SK-N-SH treated with all-trans-retinoic acid at 6 μM for 48 hours (cell line): ENCODE data around the gene LY86.

Source experiments
- ATAC-seq: fragments of 200-7000 bp; cut with Tn5 transposase; 3 replicates; pipeline ENCODE4 v1.9.1; 2020; ENCODE audit warnings: mild to moderate bottlenecking, moderate library complexity
- ARNTL ChIP-seq: fragments of 450-650 bp; formaldehyde crosslinking; IDR thresholded peaks from 2 replicates; pipeline ENCODE4 v1.5.0; 2020; ENCODE audit warnings: low read depth, mild to moderate bottlenecking, moderate library complexity, borderline replicate concordance
- BACH2 ChIP-seq: fragments of 250-450 bp; sonication (Bioruptor Pico); IDR thresholded peaks from 2 replicates; pipeline ENCODE4 v1.9.0; 2021; ENCODE audit warnings: mild to moderate bottlenecking, borderline replicate concordance
- CSDC2 ChIP-seq: fragments of 250-450 bp; sonication (Bioruptor Pico); IDR thresholded peaks from 2 replicates; pipeline ENCODE4 v1.5.0; 2020; ENCODE audit warnings: mild to moderate bottlenecking, moderate library complexity
- ESRRG ChIP-seq: fragments of 250-450 bp; sonication (Bioruptor Pico); IDR thresholded peaks from 2 replicates; pipeline ENCODE4 v1.6.1; 2021; ENCODE audit warnings: mild to moderate bottlenecking
- GLIS3 ChIP-seq: fragments of 250-450 bp; sonication (Bioruptor Pico); IDR thresholded peaks from 2 replicates; pipeline ENCODE4 v1.5.0; 2020; ENCODE audit warnings: mild to moderate bottlenecking, moderate library complexity
- ISL1 ChIP-seq: fragments of 250-450 bp; sonication (Bioruptor Pico); IDR thresholded peaks from 2 replicates; pipeline ENCODE4 v2.1.2; 2022; ENCODE audit warnings: mild to moderate bottlenecking, moderate library complexity
- OSR1 ChIP-seq: fragments of 250-450 bp; sonication (Bioruptor Pico); IDR thresholded peaks from 2 replicates; pipeline ENCODE4 v1.8.0; 2022; ENCODE audit warnings: moderate library complexity, mild to moderate bottlenecking, inconsistent platforms
- PATZ1 ChIP-seq: fragments of 250-450 bp; sonication (Bioruptor Pico); IDR thresholded peaks from 2 replicates; pipeline ENCODE4 v1.8.0; 2020; ENCODE audit warnings: mild to moderate bottlenecking, moderate library complexity, borderline replicate concordance
- PPARA ChIP-seq: fragments of 250-450 bp; sonication (Bioruptor Pico); IDR thresholded peaks from 2 replicates; pipeline ENCODE4 v1.5.0; 2020; ENCODE audit warnings: mild to moderate bottlenecking, borderline replicate concordance
- SNAI2 ChIP-seq: fragments of 250-450 bp; sonication (Bioruptor Pico); IDR thresholded peaks from 2 replicates; pipeline ENCODE4 v1.5.0; 2020; ENCODE audit warnings: mild to moderate bottlenecking, moderate library complexity
- TCF4 ChIP-seq: fragments of 250-450 bp; sonication (Bioruptor Pico); IDR thresholded peaks from 2 replicates; pipeline ENCODE4 v1.8.0; 2021; ENCODE audit warnings: mild to moderate bottlenecking, moderate library complexity, borderline replicate concordance
- TOX ChIP-seq: fragments of 250-450 bp; sonication (Bioruptor Pico); IDR thresholded peaks from 2 replicates; pipeline ENCODE4 v1.8.0; 2021; ENCODE audit warnings: mild to moderate bottlenecking, moderate library complexity, borderline replicate concordance
- ZC3H10 ChIP-seq: fragments of 250-450 bp; sonication (Bioruptor Pico); IDR thresholded peaks from 2 replicates; pipeline ENCODE4 v1.5.1; 2021; ENCODE audit warnings: mild to moderate bottlenecking, moderate library complexity
- ZFP3 ChIP-seq: fragments of 250-450 bp; sonication (Bioruptor Pico); IDR thresholded peaks from 2 replicates; pipeline ENCODE4 v1.5.0; 2020; ENCODE audit warnings: mild to moderate bottlenecking, moderate library complexity
- ZNF565 ChIP-seq: fragments of 450-650 bp; formaldehyde crosslinking; conservative IDR thresholded peaks from 2 replicates; pipeline ENCODE4 v1.5.0; 2020; ENCODE audit warnings: low read depth, mild to moderate bottlenecking, moderate library complexity
- ZNF70 ChIP-seq: fragments of 450-650 bp; formaldehyde crosslinking; IDR thresholded peaks from 2 replicates; pipeline ENCODE4 v1.5.0; 2020; ENCODE audit warnings: mild to moderate bottlenecking, moderate library complexity
- ZNF8 ChIP-seq: fragments of 450-650 bp; formaldehyde crosslinking; IDR thresholded peaks from 2 replicates; pipeline ENCODE4 v1.5.0; 2020; ENCODE audit warnings: mild to moderate bottlenecking, moderate library complexity
- TF ChIP-seq, protein P1 (sequence below): fragments of 250-450 bp; sonication (Bioruptor Pico); IDR thresholded peaks from 2 replicates; pipeline ENCODE4 v1.8.0; 2021; ENCODE audit warnings: low read depth, mild to moderate bottlenecking, moderate library complexity, borderline replicate concordance
- TF ChIP-seq, protein P2 (sequence below): fragments of 250-450 bp; sonication (Bioruptor Pico); IDR thresholded peaks from 2 replicates; pipeline ENCODE4 v1.5.0; 2020; ENCODE audit warnings: mild to moderate bottlenecking, moderate library complexity
- TF ChIP-seq, protein P3 (sequence below): fragments of 250-450 bp; sonication (Bioruptor Pico); IDR thresholded peaks from 2 replicates; pipeline ENCODE4 v1.5.1; 2021; ENCODE audit warnings: mild to moderate bottlenecking, moderate library complexity

Gene LY86

DNA sequence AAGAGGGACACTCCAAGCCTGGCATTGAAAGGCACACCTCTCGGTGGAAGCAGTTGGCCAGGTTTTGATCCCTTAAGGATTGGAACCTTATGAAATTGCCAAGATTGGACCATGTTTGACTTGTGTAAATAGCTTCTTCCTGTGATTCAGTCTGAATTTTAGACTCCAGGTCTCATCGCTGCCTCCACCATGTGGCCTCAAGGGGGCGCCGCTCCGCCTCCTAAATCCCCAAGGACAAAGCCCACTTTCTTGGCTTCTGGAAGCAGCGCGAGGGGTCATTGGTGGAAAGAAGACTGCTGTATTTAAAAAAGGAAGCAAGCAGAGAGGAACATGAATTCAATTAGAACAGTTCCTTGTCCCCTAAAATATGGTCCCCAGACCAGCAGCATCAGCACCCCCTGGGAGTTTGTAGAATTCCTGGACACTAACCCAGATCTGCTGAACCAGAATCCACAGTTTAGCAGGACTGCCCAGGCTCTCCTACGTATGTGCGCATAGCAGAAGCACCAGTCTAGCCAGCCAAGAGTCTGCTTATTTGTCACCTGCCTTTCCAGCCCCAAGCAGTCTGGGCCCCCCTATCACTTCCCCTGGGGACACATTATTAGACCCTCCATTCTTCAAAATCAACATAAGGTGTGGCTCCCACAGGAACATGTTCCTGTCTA is 108.5 kb downstream of the LY86 start (continued):
- TF ChIP-seq OSR1 (CRISPR knock-in tag) = no peak

DNA sequence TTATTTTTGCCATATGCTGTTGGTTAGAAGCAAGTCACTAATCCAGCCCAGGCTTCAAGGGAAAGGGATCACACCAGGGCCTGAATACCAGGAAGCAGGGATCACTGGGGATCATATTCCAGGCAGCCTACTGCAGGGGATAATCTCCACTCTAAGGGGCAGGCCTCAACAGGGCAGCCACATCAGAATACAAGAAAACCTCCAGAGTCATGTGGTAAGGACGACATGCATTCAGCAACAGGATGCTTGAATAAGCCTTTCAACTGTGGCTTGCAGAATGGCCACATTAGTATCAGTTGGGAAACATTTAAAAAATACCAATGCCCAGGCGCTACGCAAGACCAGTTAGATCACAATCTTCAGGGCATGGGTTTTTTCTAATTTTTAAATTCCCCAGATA is 109.1 kb downstream of the LY86 start:
- no peak for ATAC-seq
- TF ChIP-seq CSDC2 (CRISPR knock-in tag) = no peak
- no peak for TF ChIP-seq PATZ1 (CRISPR knock-in tag)
- TF ChIP-seq GLIS3 (CRISPR knock-in tag) = no peak
- TF ChIP-seq, protein P1, sequence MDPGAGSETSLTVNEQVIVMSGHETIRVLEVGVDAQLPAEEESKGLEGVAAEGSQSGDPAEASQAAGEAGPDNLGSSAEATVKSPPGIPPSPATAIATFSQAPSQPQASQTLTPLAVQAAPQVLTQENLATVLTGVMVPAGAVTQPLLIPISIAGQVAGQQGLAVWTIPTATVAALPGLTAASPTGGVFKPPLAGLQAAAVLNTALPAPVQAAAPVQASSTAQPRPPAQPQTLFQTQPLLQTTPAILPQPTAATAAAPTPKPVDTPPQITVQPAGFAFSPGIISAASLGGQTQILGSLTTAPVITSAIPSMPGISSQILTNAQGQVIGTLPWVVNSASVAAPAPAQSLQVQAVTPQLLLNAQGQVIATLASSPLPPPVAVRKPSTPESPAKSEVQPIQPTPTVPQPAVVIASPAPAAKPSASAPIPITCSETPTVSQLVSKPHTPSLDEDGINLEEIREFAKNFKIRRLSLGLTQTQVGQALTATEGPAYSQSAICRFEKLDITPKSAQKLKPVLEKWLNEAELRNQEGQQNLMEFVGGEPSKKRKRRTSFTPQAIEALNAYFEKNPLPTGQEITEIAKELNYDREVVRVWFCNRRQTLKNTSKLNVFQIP = no peak
- no peak for TF ChIP-seq BACH2 (CRISPR knock-in tag)
- TF ChIP-seq ZNF70 (CRISPR knock-in tag) = no peak
- TF ChIP-seq, protein P2, sequence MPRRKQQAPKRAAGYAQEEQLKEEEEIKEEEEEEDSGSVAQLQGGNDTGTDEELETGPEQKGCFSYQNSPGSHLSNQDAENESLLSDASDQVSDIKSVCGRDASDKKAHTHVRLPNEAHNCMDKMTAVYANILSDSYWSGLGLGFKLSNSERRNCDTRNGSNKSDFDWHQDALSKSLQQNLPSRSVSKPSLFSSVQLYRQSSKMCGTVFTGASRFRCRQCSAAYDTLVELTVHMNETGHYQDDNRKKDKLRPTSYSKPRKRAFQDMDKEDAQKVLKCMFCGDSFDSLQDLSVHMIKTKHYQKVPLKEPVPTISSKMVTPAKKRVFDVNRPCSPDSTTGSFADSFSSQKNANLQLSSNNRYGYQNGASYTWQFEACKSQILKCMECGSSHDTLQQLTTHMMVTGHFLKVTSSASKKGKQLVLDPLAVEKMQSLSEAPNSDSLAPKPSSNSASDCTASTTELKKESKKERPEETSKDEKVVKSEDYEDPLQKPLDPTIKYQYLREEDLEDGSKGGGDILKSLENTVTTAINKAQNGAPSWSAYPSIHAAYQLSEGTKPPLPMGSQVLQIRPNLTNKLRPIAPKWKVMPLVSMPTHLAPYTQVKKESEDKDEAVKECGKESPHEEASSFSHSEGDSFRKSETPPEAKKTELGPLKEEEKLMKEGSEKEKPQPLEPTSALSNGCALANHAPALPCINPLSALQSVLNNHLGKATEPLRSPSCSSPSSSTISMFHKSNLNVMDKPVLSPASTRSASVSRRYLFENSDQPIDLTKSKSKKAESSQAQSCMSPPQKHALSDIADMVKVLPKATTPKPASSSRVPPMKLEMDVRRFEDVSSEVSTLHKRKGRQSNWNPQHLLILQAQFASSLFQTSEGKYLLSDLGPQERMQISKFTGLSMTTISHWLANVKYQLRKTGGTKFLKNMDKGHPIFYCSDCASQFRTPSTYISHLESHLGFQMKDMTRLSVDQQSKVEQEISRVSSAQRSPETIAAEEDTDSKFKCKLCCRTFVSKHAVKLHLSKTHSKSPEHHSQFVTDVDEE (CRISPR knock-in tag) = no peak
- TF ChIP-seq ZC3H10 = no peak
- no peak for TF ChIP-seq TOX
- TF ChIP-seq, protein P3, sequence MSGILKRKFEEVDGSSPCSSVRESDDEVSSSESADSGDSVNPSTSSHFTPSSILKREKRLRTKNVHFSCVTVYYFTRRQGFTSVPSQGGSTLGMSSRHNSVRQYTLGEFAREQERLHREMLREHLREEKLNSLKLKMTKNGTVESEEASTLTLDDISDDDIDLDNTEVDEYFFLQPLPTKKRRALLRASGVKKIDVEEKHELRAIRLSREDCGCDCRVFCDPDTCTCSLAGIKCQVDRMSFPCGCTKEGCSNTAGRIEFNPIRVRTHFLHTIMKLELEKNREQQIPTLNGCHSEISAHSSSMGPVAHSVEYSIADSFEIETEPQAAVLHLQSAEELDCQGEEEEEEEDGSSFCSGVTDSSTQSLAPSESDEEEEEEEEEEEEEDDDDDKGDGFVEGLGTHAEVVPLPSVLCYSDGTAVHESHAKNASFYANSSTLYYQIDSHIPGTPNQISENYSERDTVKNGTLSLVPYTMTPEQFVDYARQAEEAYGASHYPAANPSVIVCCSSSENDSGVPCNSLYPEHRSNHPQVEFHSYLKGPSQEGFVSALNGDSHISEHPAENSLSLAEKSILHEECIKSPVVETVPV (CRISPR knock-in tag) = no peak
- no peak for TF ChIP-seq ISL1 (CRISPR knock-in tag)
- no peak for TF ChIP-seq ZNF8 (CRISPR knock-in tag)
- no peak for TF ChIP-seq TCF4 (CRISPR knock-in tag)
- no peak for TF ChIP-seq ESRRG

GRCh38 chr6:6699741-6700367 is 111.3 kb downstream of the LY86 start:
- peak; percentile 43 for ATAC-seq
- TF ChIP-seq ZNF70 (CRISPR knock-in tag) = no peak
- no peak for TF ChIP-seq ZC3H10
- no peak for TF ChIP-seq PATZ1 (CRISPR knock-in tag)
- no peak for TF ChIP-seq ZNF565 (CRISPR knock-in tag)
- TF ChIP-seq, protein P2 (CRISPR knock-in tag) = no peak
- TF ChIP-seq PPARA (CRISPR knock-in tag) = no peak
- TF ChIP-seq, protein P3 (CRISPR knock-in tag) = no peak
- no peak for TF ChIP-seq ZFP3
- no peak for TF ChIP-seq CSDC2 (CRISPR knock-in tag)
- TF ChIP-seq ARNTL (CRISPR knock-in tag) = no peak
- TF ChIP-seq GLIS3 (CRISPR knock-in tag) = no peak
- TF ChIP-seq BACH2 (CRISPR knock-in tag) = no peak
- TF ChIP-seq, protein P1 = no peak
- no peak for TF ChIP-seq TCF4 (CRISPR knock-in tag)
- TF ChIP-seq SNAI2 (CRISPR knock-in tag) = no peak
